Choroid plexus epithelial cell (primary cell): ENCODE measurements around the gene PAK5.

Experiments used
- DNase-seq: peaks from one replicate; pipeline ENCODE4 v3.0.0-alpha.2; 2010; ENCODE audit warnings: low read depth
- H3K4me3 ChIP-seq: 2 replicates; pipeline ENCODE4 v1.5.1; 2011; ENCODE audit warnings: low read depth, mild to moderate bottlenecking, control low read depth, low read length, moderate library complexity
- CTCF ChIP-seq: conservative IDR thresholded peaks from 2 replicates; pipeline ENCODE4 v1.5.1; 2011; ENCODE audit warnings: low read depth, mild to moderate bottlenecking, control low read depth, inconsistent platforms, low read length, moderate library complexity

PAK5 gene

DNA sequence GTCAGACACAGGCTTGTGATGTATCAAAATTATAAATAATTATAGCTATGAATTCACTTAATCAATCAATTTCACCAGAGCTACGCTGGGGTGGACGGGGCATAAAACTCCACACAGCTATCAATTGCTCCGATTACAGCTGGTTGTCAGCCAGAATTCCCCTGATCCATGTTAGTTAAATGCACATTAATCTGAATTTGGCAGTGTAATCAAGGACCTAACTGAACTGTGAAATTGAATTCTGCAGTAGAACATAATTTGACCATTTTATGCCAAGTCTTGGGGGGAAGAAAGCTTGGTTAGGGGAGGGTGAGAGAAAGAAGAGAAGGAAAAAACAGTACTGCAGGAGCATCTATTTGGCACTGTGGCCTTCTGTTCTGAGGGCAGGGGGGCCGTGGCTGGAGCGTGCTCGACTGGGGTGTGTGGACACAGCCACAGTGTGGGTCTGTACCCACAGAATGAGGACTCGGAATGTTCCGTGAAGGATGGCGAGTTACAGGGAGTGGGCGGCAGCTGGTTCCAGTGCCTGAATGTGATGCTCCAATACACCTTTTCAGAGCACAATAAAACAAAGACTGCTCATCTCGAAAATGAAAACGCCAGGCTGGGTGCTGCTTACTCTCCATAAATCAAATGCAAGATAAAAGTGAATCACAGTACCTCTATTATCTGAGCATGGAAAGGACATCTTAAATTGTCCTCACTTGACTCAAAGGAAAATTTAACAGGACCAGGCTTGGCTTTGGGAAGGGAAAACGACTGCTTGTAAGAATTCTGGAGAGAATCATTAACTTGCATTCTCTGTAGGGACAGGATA is 265.3 kb downstream of the PAK5 start:
- TF ChIP-seq CTCF = no peak

GRCh38 chr20:9572670-9573069 is 266.2 kb downstream of the PAK5 start:
- DNase-seq = no peak
- no peak for TF ChIP-seq CTCF
- no peak overlapping the region for H3K4me3 ChIP-seq

More for the DNA sequence above, 265.3 kb downstream of the PAK5 start:
- no peak overlapping the region for H3K4me3 ChIP-seq
- DNase-seq = no peak

- no peak for DNase-seq
- no peak for TF ChIP-seq CTCF
- no peak overlapping the region for H3K4me3 ChIP-seq
These were observed 267.1 kb downstream of the PAK5 start for GRCh38 chr20:9571783-9572182.

DNA sequence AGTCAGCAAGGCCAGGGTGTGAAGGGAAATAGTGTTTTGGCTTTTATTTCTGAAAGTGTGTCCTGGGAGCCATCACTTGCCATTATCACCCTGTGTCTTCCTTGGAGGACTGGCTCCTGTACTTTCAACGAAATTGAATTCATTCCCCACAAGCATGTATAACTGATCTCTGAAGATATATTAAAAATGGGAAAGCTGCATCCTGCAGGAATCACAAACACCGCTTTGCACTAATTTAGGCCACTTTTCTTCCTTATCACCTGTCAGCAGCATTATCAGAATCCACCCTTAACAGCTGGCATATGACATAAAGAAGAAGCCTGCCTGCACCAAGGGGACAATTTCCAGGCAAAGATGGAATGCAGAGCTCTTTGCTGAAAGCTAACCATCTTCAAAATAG is 268.3 kb downstream of the PAK5 start:
- H3K4me3 ChIP-seq = no peak overlapping the region
- no peak for DNase-seq
- TF ChIP-seq CTCF = no peak

DNA sequence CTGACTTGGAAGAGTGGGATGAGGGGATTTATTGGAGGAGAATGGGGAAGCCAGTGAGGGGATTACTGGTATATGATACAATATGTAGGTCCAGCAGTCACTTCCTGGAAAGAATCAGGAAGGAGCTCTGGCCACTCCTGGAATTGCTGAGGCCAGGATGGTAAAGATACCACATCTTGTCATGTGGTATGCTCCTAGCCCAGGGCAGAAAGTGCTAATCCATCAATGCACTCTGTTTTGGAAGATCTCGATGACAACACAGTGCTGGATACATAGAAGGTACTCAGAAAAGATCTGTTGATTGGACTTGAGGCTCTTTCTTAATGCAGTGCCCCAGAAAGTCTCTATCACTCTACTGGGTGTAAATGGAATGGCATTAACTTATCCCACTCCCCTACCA is 271.9 kb downstream of the PAK5 start:
- H3K4me3 ChIP-seq = no peak overlapping the region
- no peak for DNase-seq
- TF ChIP-seq CTCF = no peak

DNA sequence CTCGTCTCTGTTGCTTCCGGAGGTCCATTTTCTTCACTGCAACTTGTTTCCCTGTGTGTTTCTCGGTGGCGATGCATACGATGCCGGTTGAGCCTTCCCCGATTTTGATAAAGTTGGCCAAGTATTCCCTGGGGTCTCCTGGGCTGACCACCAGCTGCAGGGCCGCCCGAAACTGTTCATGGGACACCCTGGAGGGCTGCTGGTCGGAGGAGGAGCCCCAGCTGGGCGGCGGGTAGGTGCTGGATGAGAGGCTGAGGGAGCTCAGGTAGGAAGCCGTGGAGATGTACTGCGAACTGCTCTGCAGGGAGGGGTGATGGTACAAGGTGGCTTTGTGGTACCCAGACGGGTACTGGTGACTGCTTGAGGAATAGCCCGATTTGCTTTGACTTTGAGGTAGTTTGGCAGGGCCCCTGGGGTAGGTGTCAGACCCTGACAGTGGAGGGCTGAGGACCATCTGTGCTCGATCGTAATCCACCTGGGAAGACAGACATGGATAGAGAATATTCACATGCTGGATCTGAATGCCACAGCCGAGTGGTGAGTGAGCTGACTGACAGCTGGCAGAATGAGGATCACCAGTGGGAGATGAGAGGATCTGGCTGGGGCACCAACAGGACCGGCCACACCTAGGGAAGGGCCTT is 272.8 kb downstream of the PAK5 start:
- no peak for DNase-seq
- no peak for TF ChIP-seq CTCF
- H3K4me3 ChIP-seq = no peak overlapping the region

- no peak for DNase-seq
- no peak for TF ChIP-seq CTCF
- H3K4me3 ChIP-seq = no peak overlapping the region
These were observed 281.5 kb downstream of the PAK5 start for GRCh38 chr20:9557411-9557810.
